GM13977 (cell line): ENCODE results near the gene TIGAR.

ENCODE experiments used
- DNase-seq: peaks from one replicate; pipeline ENCODE4 v3.0.0; 2012; ENCODE audit warnings: low spot score
- CTCF ChIP-seq: IDR thresholded peaks from 2 replicates; pipeline ENCODE4 v1.5.1; 2012; ENCODE audit warnings: mild to moderate bottlenecking, control low read depth; ENCODE audit not compliant: insufficient read depth; ENCODE audit errors: extremely low read depth, missing control alignments
- in situ Hi-C: fragments of 300-500 bp; cut with MboI; formaldehyde crosslinking; loops from one replicate; pipeline ENCODE4 v1.12.0; 2022; ENCODE audit warnings: low sequenced_read_pairs, low pct_unique_long_range_greater_than_20kb, mixed read lengths, inconsistent platforms; ENCODE audit not compliant: unreplicated experiment

TIGAR gene

GRCh38 chr12:4274396-4275015 is 46.5 kb upstream of the TIGAR start:
- no peak for TF ChIP-seq CTCF
- DNase-seq, result no peak
- in situ Hi-C loops, result loop anchor here (10.0 kb wide), 3 partner anchors 170 to 380 kb away; no protein-coding TSS in a partner anchor

GRCh38 chr12:4275016-4275869 is 45.8 kb upstream of the TIGAR start:
- TF ChIP-seq CTCF, result no peak
- DNase-seq, result no peak
- in situ Hi-C loops, result loop anchor here (10.0 kb wide), 3 partner anchors 170 to 380 kb away; no protein-coding TSS in a partner anchor

- no peak for TF ChIP-seq CTCF
Observed at GRCh38 chr12:4275870-4276301, 45.1 kb upstream of the TIGAR start.

GRCh38 chr12:4276524-4277204 is 44.3 kb upstream of the TIGAR start:
- peak; percentile 85 for TF ChIP-seq CTCF
- peak; percentile 85 for DNase-seq
- in situ Hi-C loops, result loop anchor here (10.0 kb wide), 3 partner anchors 172 to 382 kb away; no protein-coding TSS in a partner anchor

More at GRCh38 chr12:4275870-4276301, 45.1 kb upstream of the TIGAR start:
- no peak for DNase-seq
- in situ Hi-C loops, result loop anchor here (10.0 kb wide), 3 partner anchors 171 to 381 kb away; no protein-coding TSS in a partner anchor

- DNase-seq, result no peak
- in situ Hi-C loops, result loop anchor here (10.0 kb wide), 3 partner anchors 172 to 382 kb away; no protein-coding TSS in a partner anchor
- no peak for TF ChIP-seq CTCF
Observed at GRCh38 chr12:4277205-4277543, 43.8 kb upstream of the TIGAR start.

- TF ChIP-seq CTCF, result no peak
- in situ Hi-C loops, result loop anchor here (10.0 kb wide), 3 partner anchors 173 to 383 kb away; no protein-coding TSS in a partner anchor
- DNase-seq, result no peak
Observed at GRCh38 chr12:4277857-4278256, 43.2 kb upstream of the TIGAR start.
